ENCODE measurements around the gene PHF3. TPM values are rescaled to one million over a fixed set of nuclear protein-coding genes. Genes with fewer than 3 reads are reported as not detected.

Gene PHF3
- total RNA-seq, 1 experiment from 2014 or later: 66.6 TPM

- Histone ChIP-seq H3K23ac (ENCODE audit: insufficient read length, low read depth, low read length) (no peak overlapping the region), H3K79me2 (ENCODE audit: insufficient read depth, low read length) (no peaks in the 10 kb centered on the region), H3K14ac (ENCODE audit: insufficient read depth, low read length) (no peak overlapping the region), H4K91ac (ENCODE audit: insufficient read length, low read depth, low read length) (no peak overlapping the region), H3K56ac (ENCODE audit: insufficient read length, low read depth, low read length) (no peak overlapping the region), H3T11ph (ENCODE audit: low read length) (no peak overlapping the region), H3K4me2 (ENCODE audit: insufficient read depth, insufficient read length, low read length) (no peak overlapping the region), H2AFZ (ENCODE audit: low read length) (no peak overlapping the region), H3K27ac (ENCODE audit: insufficient read length, low read depth, low read length) (no peak overlapping the region), H2BK15ac (ENCODE audit: low read depth, low read length) (no peak overlapping the region), H3K23me2 (ENCODE audit: insufficient read length, low read depth, low read length, poor library complexity, severe bottlenecking) (no peaks in the 10 kb centered on the region), H3K27me3 (ENCODE audit: insufficient read depth, low read length) (no peaks in the 10 kb centered on the region), H2AK5ac (ENCODE audit: insufficient read length, low read length) (no peak overlapping the region), H3K79me1 (ENCODE audit: insufficient read depth, low read depth, low read length, poor library complexity, severe bottlenecking) (no peaks in the 10 kb centered on the region), H3K9ac (ENCODE audit: extremely low read depth, insufficient read length, low read length) (no peak overlapping the region), H4K5ac (ENCODE audit: insufficient read length, low read depth, low read length) (no peak overlapping the region), H2BK20ac (ENCODE audit: low read depth, low read length, poor library complexity, severe bottlenecking) (no peak overlapping the region), H2BK5ac (ENCODE audit: insufficient read length, low read length) (no peak overlapping the region), H2BK120ac (ENCODE audit: low read depth, low read length, poor library complexity, severe bottlenecking) (no peak overlapping the region), H3K18ac (ENCODE audit: insufficient read length, low read depth, low read length) (no peak overlapping the region), H3K4me1 (ENCODE audit: insufficient read depth, low read length) (no peaks in the 10 kb centered on the region), H4K20me1 (ENCODE audit: control insufficient read depth, insufficient read depth, insufficient read length) (no peaks in the 10 kb centered on the region), H3K9me3 (ENCODE audit: control insufficient read depth, low read depth, low read length) (no peaks in the 10 kb centered on the region), H3K4ac (ENCODE audit: low read depth, low read length) (no peak overlapping the region), H2BK12ac (ENCODE audit: insufficient read length, low read depth, low read length) (no peak overlapping the region), H4K8ac (replicated peaks; ENCODE audit: insufficient read length, low read depth, low read length) (no peak overlapping the region)
- no peaks in the 10 kb centered on the region for H3K27me3 Mint-ChIP-seq (ENCODE audit: low read depth)
- H3K27ac Mint-ChIP-seq: no peak overlapping the region
- TF ChIP-seq CTCF (conservative IDR thresholded peaks at IDR 0.05): no peak
- H3K9me3 Mint-ChIP-seq: no peaks in the 10 kb centered on the region
- H3K36me3 Mint-ChIP-seq (ENCODE audit: insufficient read depth in 1 of 3, low read depth in 3 of 3): peaks cover 17 to 79% (median 68%) of the 10 kb centered on the region in 3 experiments; a peak in 6 of 7 replicates
- no peak for DNase-seq
- no CpG with 5 or more reads among the region's 2 CpGs for WGBS (ENCODE audit: extremely low coverage, insufficient read length, low lambda C conversion rate)
- no peak overlapping the region for H3K4me3 Mint-ChIP-seq
- no peaks in the 10 kb centered on the region for H3K4me1 Mint-ChIP-seq
Measured at GRCh38 chr6:63705707-63706106, 70.1 kb downstream of the PHF3 start.

Measured in H9 (cell line).